Thymus (tissue), 11 donors: ENCODE results near the gene MTR. TPM values are rescaled to one million over a fixed set of nuclear protein-coding genes. Genes with fewer than 3 reads are reported as not detected.

Experiments used
- DNase-seq, 9 donors: peaks; one replicate each; pipeline ENCODE4 v3.0.0-alpha.2; 2013; ENCODE audit warnings: low spot score in 9 of 9, low read depth in 6 of 9, missing footprints in 1 of 9
- H3K27ac ChIP-seq, 2 donors: one replicate each; pipeline ENCODE4 v1.5.1; 2013; ENCODE audit warnings: control low read depth in 1 of 2, low read depth in 1 of 2, low read length in 1 of 2, mild to moderate bottlenecking in 1 of 2, moderate library complexity in 1 of 2
- H3K27me3 ChIP-seq, 2 donors: one replicate each; pipeline ENCODE4 v1.5.1; 2013; ENCODE audit warnings: low read length in 1 of 2; ENCODE audit not compliant: control insufficient read depth in 2 of 2, insufficient read depth in 1 of 2
- H3K36me3 ChIP-seq, 2 donors: one replicate each; pipeline ENCODE4 v1.5.1; 2013; ENCODE audit warnings: low read length in 1 of 2, mild to moderate bottlenecking in 1 of 2, moderate library complexity in 1 of 2; ENCODE audit not compliant: control insufficient read depth in 2 of 2, insufficient read depth in 2 of 2
- H3K4me1 ChIP-seq, 2 donors: one replicate each; pipeline ENCODE4 v1.5.1; 2013; ENCODE audit warnings: low read length in 2 of 2; ENCODE audit not compliant: control insufficient read depth in 2 of 2, insufficient read depth in 2 of 2
- H3K4me3 ChIP-seq, 2 donors: one replicate each; pipeline ENCODE4 v1.5.1; 2013; ENCODE audit warnings: low read length in 2 of 2, control low read depth in 1 of 2, mild to moderate bottlenecking in 1 of 2
- H3K9me3 ChIP-seq, 2 donors: one replicate each; pipeline ENCODE4 v1.5.1; 2013; ENCODE audit warnings: low read length in 1 of 2, mild to moderate bottlenecking in 1 of 2; ENCODE audit not compliant: control insufficient read depth in 2 of 2, insufficient read depth in 1 of 2
- WGBS: extraction: QIAGEN DNeasy Blood & Tissue Kit; methylation state at CpG from one replicate; pipeline ENCODE4 v1.1.7; 2013; 5-methylcytosine and 5-hydroxymethylcytosine counted together
- polyA plus RNA-seq: library from polyadenylated mRNA; stranded (reverse); fragments of 200-250 nt; gene quantifications from one replicate; pipeline ENCODE4 v1.2.3, GENCODE V29; 2013
- total RNA-seq: library from RNA; stranded (reverse); fragments of 120-200 nt; gene quantifications from one replicate; pipeline ENCODE4 v1.2.4, GENCODE V29; 2013
- donor health status: healthy.

Gene MTR
- total and polyA plus RNA-seq, 2 donors, result 12.5 to 25.0 TPM

GRCh38 chr1:236870721-236871120, 75.6 kb downstream of the MTR start:
- no peak for DNase-seq
- Histone ChIP-seq H3K27ac (no peak overlapping the region), H3K36me3 (peaks cover 5 to 31% of the 10 kb centered on the region in 2 donors), H3K4me1 (no peaks in the 10 kb centered on the region), H3K9me3 (no peaks in the 10 kb centered on the region), H3K4me3 (no peak overlapping the region), H3K27me3 (no peaks in the 10 kb centered on the region)
- WGBS, result 97% methylated on average over 6 of the region's 6 CpGs

GRCh38 chr1:236872075-236872666, 77.1 kb downstream of the MTR start:
- no peaks in the 10 kb centered on the region for H3K27me3 ChIP-seq
- no peak for DNase-seq
- H3K27ac ChIP-seq, result no peak overlapping the region
- H3K36me3 ChIP-seq, result peaks cover 0 to 38% of the 10 kb centered on the region in 2 donors
- no peaks in the 10 kb centered on the region for H3K9me3 ChIP-seq
- 97% methylated on average over 5 of the region's 5 CpGs for WGBS
- H3K4me1 ChIP-seq, result no peaks in the 10 kb centered on the region
- H3K4me3 ChIP-seq, result no peak overlapping the region

GRCh38 chr1:236875975-236876374, 80.9 kb downstream of the MTR start:
- H3K27ac ChIP-seq, result no peak overlapping the region
- DNase-seq, result no peak
- WGBS, result 95% methylated on average over 5 of the region's 5 CpGs
- H3K36me3 ChIP-seq, result peaks cover 3 to 40% of the 10 kb centered on the region in 2 donors
- no peaks in the 10 kb centered on the region for H3K9me3 ChIP-seq
- H3K27me3 ChIP-seq, result no peaks in the 10 kb centered on the region
- no peaks in the 10 kb centered on the region for H3K4me1 ChIP-seq
- H3K4me3 ChIP-seq, result no peak overlapping the region

- Histone ChIP-seq H3K4me3 (no peak overlapping the region), H3K27ac (no peak overlapping the region), H3K27me3 (no peaks in the 10 kb centered on the region), H3K36me3 (peaks cover 3 to 44% of the 10 kb centered on the region in 2 donors), H3K4me1 (no peaks in the 10 kb centered on the region), H3K9me3 (no peaks in the 10 kb centered on the region)
- 97% methylated on average over 2 of the region's 2 CpGs for WGBS
- no peak for DNase-seq
Observed at GRCh38 chr1:236877661-236878060, 82.6 kb downstream of the MTR start.

GRCh38 chr1:236880209-236880608, 85.1 kb downstream of the MTR start:
- WGBS, result 97% methylated on average over 6 of the region's 6 CpGs

GRCh38 chr1:236882678-236883077, 87.6 kb downstream of the MTR start:
- Histone ChIP-seq H3K4me1 (no peaks in the 10 kb centered on the region), H3K4me3 (no peak overlapping the region), H3K27me3 (no peaks in the 10 kb centered on the region), H3K27ac (no peak overlapping the region), H3K9me3 (no peaks in the 10 kb centered on the region), H3K36me3 (peaks cover 19 to 50% of the 10 kb centered on the region in 2 donors)
- 86% methylated on average over 4 of the region's 4 CpGs for WGBS
- DNase-seq, result no peak

More at GRCh38 chr1:236880209-236880608, 85.1 kb downstream of the MTR start:
- H3K27me3 ChIP-seq, result no peaks in the 10 kb centered on the region
- no peaks in the 10 kb centered on the region for H3K9me3 ChIP-seq
- DNase-seq, result no peak
- no peak overlapping the region for H3K4me3 ChIP-seq
- H3K4me1 ChIP-seq, result no peaks in the 10 kb centered on the region
- no peak overlapping the region for H3K27ac ChIP-seq
- H3K36me3 ChIP-seq, result peaks cover 6 to 47% of the 10 kb centered on the region in 2 donors

GRCh38 chr1:236886199-236886598, 91.1 kb downstream of the MTR start:
- Histone ChIP-seq H3K4me3 (no peak overlapping the region), H3K4me1 (no peaks in the 10 kb centered on the region), H3K36me3 (peaks cover 32 to 60% of the 10 kb centered on the region in 2 donors), H3K27me3 (no peaks in the 10 kb centered on the region), H3K27ac (no peak overlapping the region), H3K9me3 (no peaks in the 10 kb centered on the region)
- WGBS, result 92% methylated on average over 1 of the region's 1 CpG
- DNase-seq, result no peak

GRCh38 chr1:236887081-236887480, 92.0 kb downstream of the MTR start:
- Histone ChIP-seq H3K4me1 (no peaks in the 10 kb centered on the region), H3K36me3 (peaks cover 38 to 65% of the 10 kb centered on the region in 2 donors), H3K9me3 (no peaks in the 10 kb centered on the region), H3K4me3 (no peak overlapping the region), H3K27ac (no peak overlapping the region), H3K27me3 (no peaks in the 10 kb centered on the region)
- 91% methylated on average over 8 of the region's 8 CpGs for WGBS
- no peak for DNase-seq

GRCh38 chr1:236888126-236888525, 93.0 kb downstream of the MTR start:
- Histone ChIP-seq H3K36me3 (peaks cover 46 to 72% of the 10 kb centered on the region in 2 donors), H3K27ac (no peak overlapping the region)

More at GRCh38 chr1:236888126-236888525, 93.0 kb downstream of the MTR start:
- no peak for DNase-seq
- Histone ChIP-seq H3K27me3 (no peaks in the 10 kb centered on the region), H3K4me3 (no peak overlapping the region), H3K9me3 (no peaks in the 10 kb centered on the region), H3K4me1 (no peaks in the 10 kb centered on the region)
- WGBS, result 98% methylated on average over 4 of the region's 4 CpGs
